ENCODE measurements around the gene NT5DC4.

DNA sequence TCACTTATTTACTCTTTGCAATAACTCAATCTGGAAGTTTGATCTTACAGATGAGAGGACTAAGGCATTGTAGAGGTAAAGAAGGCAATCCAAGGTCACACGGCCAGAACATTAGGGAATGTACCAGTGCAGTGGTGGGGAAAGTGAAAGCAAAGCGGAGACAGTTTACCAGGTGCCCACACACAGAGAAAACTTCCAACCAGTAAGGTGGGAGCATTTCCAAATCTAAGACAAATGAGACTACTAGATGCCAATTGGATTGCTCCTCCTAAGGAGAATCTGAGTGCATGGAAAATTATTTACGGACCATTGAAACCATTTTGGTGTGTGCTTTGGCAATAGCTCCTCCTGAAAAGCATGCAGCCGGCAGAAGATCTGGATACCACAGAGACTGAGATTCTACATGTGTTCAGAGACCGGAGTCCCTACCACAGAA is 40.1 kb upstream of the NT5DC4 start:
- TF ChIP-seq GABPA (IDR thresholded peaks at IDR 0.05; ENCODE audit: low read depth) (no peak), RAD21 (IDR thresholded peaks at IDR 0.05; ENCODE audit: low read length) (no peak)
- TF ChIP-seq, protein P1, sequence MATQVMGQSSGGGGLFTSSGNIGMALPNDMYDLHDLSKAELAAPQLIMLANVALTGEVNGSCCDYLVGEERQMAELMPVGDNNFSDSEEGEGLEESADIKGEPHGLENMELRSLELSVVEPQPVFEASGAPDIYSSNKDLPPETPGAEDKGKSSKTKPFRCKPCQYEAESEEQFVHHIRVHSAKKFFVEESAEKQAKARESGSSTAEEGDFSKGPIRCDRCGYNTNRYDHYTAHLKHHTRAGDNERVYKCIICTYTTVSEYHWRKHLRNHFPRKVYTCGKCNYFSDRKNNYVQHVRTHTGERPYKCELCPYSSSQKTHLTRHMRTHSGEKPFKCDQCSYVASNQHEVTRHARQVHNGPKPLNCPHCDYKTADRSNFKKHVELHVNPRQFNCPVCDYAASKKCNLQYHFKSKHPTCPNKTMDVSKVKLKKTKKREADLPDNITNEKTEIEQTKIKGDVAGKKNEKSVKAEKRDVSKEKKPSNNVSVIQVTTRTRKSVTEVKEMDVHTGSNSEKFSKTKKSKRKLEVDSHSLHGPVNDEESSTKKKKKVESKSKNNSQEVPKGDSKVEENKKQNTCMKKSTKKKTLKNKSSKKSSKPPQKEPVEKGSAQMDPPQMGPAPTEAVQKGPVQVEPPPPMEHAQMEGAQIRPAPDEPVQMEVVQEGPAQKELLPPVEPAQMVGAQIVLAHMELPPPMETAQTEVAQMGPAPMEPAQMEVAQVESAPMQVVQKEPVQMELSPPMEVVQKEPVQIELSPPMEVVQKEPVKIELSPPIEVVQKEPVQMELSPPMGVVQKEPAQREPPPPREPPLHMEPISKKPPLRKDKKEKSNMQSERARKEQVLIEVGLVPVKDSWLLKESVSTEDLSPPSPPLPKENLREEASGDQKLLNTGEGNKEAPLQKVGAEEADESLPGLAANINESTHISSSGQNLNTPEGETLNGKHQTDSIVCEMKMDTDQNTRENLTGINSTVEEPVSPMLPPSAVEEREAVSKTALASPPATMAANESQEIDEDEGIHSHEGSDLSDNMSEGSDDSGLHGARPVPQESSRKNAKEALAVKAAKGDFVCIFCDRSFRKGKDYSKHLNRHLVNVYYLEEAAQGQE (IDR thresholded peaks at IDR 0.05; ENCODE audit: low read depth, low read length): no peak
